G401.6 (cell line): Measurements from ENCODE around the gene SNAI3.
"Not testable (repeated sequence)": the region's sequence is repeated elsewhere in the genome, so short reads cannot be mapped to it uniquely, and the experiment has no call there.

Experiments
- FAIRE-seq: peaks from 2 replicates; lab custom pipeline; 2012; peaks lifted over from hg19 to GRCh38; lab: Jason Lieb, UNC

The SNAI3 gene

DNA sequence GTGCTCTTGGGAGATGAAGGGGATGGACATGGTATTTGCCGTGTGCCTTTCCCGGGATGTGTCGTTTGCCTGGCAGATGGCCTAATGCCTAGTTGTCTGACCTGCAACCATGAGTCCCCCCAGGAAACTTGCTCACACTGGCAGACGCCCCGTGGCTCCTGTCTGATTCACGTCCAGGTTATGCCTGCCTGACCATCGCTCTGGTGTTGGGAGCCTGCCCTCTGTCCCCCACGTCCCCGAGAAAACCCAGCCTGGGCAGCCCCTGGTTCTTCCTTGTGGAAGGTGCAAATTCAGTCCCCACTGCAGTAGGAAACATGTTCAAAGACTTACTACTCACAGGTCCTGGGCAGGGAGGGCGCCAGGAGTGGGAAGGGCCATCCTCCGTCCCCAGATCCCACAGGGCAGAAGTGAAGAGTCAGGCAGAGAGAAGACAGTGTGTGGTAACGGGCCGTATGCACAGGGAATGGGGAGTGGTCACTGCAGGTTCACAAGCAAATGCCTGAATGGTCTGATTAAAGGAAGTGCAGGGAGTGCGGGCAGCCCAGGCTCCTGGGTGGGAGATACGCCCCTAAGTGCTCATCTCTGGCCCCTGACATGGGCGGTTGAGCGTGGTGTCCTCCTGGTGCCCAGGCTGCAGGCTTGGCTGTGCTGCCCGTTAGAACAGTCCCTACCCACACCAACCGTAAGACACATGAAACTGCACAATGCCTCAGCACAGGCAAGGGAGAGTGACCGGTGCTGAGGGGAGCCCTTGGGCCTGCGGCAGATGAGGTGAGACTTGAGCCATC, 4.2 kb upstream of the SNAI3 start:
- FAIRE-seq, result no peak

DNA sequence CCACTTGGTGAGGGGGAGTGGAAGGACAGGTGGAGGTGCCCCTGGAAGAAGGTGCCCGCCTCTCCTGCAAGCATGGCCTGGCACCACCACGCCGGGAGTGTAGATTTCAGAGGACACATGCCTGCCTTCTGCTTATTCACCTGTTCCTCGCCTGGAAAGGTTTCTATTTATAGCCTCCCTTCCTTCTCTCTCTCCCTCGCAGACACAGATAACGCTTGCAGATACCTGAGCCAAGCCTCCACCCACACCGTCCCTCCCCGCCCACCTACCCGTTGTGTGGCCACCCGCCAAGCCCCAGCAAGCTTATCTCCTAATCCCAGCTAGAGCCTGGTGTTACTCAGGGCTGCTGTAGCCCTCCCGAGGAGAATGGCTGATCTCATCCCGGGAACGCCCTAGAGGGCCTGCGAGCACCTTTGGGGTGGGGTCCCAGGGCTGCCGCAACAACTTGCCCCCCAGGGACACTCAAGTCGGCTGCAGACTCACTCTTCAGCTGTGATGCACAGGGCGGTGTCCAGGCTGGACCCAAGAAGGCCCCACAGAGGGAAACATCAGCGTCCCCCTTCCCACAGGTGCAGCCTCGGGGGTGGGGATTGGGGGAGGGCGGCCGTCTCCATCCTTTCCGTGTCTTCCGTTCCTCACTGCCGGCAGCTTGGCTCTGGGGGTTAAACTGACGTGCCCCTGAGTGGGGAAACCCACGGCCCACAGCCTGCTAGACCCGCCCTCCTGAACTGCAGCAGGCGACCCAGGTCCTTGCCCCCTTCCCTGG, 1.9 kb upstream of the SNAI3 start:
- FAIRE-seq, result no peak

DNA sequence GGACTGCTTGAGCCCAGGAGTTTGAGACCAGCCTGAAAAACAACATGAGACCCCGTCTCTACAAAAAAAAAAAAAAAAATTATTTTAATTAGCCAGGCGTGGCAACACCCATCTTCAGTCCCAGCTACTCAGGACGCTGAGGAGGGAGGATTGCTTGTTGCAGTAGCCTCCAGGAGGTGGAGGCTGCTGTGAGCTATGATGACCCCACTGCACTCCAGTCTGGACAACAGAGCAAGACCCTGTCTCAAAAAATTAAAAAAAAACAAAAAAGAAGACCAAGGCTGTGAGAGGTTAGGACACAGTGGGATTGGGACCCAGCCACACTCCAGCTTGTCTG, 1.3 kb upstream of the SNAI3 start:
- no peak for FAIRE-seq

DNA sequence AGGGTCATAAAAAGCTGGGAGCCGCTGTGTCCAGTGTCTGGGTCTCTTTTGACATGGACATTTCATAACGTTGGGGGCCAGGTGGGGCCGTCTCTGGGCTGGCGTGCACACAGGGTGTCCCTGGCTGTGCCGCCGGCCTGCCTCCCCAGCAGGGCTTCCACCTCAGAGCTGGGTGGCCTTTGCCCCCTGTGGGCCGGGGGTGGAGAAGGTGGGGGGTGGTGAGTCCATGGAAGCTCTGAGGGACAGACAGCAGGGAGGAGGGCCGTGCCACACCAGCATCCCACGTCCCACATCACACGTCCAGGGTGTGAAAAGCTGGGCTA, 908 bp upstream of the SNAI3 start:
- no peak for FAIRE-seq

DNA sequence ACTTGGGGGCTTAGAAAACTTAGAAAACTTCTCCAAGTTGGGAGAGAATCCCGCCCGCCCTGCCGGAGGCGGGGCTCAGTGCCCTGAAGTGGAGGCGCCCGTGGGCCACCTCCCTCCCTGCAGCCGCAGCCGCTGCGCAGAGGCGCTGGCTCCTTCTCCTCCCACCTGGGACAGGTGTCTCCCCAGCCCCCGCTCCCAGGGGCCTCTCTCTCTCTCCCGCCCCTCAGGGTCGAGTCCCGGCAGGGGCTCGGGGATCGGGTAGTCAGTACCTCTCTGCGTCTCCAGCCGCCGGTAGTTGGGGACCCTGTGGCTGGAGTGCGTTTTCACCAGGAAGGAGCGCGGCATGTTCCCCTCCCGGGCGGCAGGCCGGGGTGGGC, 257 bp downstream of the SNAI3 start:
- FAIRE-seq, result no peak

DNA sequence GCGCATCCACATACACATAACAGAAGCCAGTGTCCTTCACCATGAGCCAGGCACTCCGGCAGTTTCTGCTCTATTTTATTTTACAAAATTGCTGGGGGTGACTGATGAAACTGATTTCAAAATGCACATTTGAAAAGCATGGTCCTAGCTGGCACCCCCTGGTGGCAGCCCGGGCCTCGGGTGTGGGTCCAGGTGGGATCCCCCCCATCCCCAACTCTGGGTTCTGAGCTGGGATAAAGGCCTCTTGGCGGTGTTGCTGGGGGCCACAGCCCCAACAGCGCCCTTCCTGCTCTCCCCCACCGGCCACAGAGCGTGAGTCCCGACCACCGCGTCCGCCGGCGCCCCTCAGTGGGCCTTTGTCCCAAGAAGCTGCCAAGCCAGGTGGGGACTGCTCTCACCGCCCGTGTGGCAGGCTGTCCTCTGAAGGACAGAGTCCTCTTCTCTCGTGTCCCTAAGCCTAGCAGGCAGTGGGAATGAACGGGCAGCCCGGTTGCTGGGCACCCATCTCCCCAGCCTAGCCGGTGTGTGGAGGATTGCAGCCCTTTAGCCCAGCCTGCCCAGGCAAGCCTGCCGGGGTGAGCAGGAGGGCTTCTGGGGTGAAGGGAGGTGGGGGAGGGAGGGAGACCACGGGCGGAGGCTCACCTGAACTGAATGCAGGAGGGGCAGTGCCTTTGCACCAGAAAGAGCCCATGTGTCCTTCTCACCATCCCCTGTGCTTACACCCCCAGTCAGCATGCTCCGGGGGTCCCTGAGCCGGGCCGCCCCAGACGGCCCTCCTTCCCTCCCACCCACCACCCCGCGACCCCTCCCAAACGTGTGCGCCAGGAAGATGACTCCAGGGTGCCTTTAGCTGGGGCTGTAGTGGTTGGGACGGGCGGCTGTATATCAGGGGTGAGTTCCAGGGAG, 898 bp downstream of the SNAI3 start:
- FAIRE-seq, result no peak

DNA sequence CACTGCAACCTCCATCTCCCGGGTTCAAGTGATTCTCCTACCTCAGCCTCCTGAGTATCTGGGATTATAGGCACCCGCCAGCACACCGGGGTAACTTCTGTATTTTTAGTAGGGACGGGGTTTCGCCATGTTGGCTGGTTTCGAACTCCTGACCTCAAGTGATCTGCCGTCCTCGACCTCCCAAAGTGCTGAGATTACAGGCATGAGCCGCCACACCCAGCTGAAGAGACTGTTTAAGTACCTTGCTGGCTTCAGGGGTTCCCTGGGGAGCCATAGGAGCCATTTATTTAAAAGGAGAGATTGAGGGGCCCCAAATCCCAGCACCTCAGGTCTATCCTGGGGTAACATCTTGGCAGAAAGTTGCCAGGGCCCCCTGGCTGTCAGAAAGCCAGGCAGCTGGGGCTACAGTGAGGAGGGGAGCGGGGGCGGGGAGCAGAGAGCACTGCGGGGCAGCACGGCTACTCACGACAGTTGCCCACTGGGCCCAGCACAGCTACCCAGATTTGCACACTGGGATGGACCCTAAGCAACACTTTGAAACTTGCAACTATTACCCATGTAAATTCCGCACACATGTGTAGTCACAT, 1.6 kb downstream of the SNAI3 start:
- FAIRE-seq, result no peak

DNA sequence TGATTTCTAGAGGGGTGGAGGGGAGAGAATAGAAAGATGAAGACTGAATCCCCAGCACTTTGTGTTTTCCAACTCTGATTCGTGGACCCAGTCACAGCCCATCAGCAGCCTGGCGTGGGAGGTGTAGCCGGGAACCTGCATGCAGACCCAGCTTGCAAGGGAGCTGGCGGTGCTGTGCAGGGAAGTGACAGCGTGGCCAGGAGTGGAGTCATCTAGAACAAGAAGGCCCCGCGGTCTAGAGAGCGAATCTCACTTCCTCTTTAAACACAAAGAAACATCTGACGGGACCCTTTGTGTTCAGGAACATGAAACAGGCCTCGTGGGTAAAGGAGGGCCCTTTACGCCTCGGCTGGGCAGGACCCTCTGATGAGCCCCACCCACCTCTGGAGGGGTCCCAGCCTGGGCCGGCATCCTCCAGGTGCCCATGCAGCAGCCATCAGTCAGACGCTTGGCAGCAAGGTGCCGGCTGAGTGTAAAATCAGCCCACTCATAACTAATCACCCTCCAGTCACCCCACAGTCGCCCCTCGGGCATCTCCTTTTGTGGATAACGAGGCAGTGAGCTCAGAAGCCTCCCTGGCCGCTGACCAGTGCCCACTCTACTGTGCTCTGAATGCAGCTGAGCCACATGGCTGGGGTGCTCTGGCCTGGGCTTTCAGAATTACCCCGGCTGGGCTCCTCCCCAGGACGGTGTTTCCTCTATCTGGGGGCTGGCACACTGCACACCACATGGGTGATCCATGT, 4.4 kb downstream of the SNAI3 start:
- FAIRE-seq, result no peak

DNA sequence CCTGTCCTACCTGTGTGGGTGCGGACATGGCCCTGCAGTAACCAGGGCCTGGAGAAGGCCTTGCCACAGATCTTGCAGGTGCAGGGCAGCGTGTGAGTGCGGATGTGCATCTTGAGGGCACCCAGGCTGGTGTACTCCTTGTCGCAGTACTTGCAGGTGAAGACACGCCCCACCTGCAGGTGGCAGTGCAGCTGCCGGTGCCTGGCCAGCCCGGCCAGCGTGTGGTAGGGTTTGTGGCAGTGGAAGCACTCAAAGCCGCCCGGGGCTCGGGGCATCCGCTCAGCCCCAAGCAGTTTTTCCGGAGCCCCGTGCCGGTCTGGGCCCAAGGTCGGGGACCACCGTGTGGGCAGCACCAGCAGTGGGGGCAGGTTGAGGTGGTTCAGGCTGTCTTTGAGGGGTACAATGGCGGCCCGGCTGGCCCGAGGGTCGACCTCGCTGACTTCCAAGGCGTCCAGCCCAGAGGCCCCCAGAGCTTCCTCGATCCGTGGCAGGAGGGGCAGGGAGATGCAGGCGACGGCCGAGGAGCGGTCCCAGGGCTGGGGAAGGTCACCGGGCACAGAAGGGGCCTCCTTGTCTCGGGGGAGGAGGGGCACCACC, 5.1 kb downstream of the SNAI3 start:
- FAIRE-seq, result no peak

DNA sequence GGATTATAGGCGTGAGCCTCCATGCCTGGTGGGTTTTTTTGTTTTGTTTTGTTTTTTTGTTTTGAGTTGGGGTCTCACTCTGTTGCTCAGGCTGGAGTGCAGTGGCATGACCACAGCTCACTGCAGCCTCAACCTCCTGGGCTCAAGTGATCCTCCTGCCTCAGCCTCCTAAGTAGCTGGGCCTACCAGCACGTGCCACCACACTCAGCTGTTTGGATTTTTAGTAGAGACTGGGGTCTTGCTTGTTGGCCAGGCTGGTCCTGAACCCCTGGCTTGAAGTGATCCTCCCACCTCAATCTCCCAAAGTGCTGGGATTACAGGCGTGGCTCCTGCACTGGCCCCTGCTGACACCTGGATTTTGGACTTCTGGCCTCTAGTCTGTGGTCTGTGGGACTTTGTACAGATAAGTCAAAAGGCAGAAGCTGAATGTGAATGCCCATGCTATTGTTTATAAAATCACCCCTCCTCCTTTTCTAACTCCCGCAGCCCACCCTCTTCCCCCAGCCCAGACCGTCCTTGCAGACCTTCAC, 5.7 kb downstream of the SNAI3 start:
- FAIRE-seq, result no peak

DNA sequence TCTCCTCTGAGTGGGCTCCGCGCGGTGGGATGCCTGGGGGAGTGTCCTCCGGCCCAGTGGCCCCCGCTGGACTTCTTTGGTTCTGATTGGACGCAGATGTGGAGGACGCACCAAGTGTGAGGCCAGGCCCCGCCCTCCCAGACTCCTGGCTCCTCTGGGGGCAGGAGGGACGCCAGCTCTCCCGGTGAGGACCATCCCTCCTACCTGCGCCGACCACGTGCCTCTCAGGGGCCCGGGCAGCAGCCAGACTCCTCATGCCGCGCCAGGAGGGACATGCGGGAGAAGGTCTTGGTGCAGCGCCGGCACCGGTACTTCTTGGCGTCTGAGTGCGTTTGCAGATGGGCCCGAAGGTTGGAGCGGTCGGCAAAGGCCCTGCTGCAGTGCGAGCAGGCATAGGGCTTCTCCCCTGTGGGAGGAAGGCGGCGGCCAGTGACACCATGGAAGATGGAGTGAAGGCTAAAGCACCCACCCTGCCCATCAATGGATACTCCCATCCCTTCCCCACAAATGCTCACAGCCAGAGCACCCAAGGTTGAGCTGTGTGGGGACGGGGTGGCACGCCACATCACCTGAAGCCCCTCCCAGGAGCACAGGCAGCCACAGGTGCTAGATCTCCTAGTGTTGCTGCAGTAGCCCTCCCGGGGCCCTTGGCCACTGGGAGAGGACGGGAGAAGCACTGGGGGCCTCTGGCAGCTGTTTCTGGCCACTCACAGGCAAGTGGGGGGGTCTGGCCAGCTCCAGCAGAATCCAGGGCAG, 7.9 kb downstream of the SNAI3 start:
- no peak for FAIRE-seq

DNA sequence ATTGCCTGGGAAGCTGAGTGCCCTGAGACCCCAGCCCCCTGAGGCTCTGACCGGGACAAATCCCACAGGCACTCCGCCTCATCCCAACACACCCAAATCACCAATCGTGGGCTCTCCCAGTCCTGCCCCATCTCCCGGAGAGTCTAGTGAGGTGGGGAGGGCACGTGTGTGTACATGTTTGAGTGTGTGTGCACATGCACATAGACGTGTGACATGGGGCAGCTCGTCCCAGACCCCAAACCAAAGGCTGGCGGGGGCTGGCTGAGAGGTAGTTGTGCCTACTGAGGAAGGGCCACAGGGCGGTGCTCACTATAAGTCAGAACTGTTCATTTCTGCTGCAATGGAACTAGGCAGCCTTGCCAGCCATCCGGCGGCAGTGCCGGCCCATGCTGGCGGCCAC, 8.6 kb downstream of the SNAI3 start:
- no peak for FAIRE-seq

DNA sequence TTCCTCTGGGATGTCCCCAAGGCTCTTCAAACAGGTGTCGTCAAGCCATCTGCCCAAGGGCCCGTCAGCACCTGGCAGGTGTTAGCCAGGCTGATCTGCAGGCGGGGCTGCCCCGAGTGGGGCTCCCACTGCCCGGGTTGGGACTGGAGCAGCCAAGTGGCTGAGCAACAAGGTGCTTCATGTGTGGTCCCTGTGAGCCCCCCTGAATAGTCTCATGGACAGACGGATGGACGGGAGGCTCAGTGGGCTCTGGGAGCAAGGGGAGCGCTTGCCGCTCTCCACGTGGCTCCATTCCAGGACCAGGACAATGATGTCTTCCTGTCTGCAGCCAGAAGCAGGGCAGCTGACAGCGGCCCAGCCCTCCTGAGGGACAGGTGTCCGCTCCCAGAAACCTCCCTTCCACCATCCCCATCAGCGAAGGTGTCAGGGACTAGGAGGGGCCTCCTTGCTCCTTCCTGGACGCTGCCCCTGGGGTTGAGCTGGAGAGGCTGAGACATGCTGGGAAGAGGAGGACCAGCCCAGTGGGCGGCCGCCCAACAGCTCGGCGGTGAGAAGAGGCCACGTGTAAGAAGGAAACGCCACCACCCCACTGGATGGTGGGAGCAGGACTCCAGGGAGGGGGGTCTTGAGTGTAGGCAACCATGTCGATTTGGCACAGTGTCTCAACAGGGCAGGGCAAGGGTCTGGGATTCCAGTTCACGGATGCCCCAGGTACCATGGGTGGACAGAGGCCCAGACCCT, 9.6 kb downstream of the SNAI3 start:
- no peak for FAIRE-seq

DNA sequence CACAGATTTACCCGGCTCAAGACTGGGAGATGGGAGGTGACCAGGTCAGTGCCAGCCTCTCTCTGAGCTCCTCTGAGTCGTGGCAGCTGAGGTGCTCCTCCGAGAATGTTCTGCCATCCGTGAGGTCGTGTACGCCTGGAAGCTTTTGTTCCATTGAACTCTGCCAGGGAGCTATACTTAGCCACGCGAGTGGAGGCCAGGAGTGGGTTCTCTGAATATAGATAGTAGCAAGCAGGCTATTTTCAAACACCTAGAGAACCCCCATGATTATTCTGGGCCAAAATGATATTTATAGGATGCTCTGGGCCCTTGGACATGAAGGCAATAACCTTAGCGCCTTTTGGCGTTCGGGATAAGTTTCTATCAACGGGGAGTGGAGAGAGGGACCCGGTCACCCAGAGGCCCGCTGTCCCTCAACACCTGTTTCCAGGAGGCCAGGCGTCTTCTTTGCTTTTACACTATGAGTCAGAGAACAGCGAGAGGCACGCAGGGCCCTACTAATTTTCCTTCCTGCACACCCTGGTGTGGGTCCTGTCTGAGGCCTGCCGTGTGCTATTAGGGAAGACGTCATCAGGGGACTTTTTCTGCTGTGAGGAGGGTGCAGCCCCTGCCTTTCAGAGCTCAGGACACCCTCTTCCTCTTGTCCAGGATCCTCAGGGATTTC, 12.5 kb downstream of the SNAI3 start:
- no peak for FAIRE-seq

DNA sequence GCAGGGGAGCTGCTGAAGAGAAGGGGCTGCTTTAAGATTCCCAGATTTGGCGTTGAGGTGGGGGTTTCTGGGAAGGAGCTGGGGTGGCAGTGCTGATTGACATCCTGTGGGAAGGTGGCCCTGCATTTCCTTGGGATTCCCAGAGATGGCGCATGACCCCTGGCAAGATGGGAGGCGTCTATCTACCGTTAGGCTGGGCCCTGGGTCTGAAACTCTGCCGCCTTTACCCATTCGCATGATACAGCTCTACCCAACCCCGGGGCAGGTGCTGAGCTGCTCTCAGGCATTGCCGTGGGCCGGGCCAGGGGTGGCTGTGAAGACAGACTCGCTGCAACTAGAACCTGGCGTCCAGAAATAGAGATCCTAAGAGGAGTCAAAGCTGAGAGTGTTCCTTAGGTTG, 13.5 kb downstream of the SNAI3 start:
- no peak for FAIRE-seq

DNA sequence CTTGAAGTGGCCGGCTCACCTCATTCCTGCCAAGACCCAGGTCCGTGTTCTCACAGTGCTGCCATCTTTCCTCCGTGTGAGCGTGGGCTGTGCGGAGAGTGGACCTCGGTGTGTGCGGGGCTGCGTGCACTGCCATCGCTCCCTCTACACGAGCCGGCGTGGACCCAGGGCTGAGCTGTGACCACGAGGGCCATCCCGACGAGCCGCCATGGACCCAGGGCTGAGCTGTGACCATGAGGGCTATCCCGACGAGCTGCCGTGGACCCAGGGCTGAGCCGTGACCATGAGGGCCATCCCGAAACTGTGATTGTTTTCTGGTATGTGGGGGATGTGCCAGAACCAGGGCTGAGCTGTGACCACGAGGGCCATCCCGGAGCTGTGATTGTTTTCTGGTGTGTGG, 14.5 kb downstream of the SNAI3 start:
- no peak for FAIRE-seq

DNA sequence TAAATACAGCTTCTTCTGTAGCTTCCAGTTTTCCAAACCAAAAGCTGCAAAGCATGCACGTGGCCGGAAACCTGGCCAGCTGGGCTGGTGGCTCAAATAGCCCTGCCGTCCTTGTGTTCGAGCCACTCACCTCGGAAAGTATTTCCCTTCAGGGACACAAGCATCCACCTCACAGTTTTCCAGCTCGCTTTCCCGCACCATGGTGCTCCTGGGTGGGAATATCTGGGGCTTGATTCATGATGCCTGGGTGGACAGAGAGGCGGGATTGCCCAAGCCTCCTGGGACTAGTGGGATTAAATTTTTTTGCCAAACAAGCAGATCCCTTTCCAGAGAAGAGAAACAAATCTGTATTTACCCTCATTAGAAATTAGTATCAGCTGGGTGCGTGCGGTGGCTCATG, 16.3 kb downstream of the SNAI3 start:
- FAIRE-seq, result no peak

DNA sequence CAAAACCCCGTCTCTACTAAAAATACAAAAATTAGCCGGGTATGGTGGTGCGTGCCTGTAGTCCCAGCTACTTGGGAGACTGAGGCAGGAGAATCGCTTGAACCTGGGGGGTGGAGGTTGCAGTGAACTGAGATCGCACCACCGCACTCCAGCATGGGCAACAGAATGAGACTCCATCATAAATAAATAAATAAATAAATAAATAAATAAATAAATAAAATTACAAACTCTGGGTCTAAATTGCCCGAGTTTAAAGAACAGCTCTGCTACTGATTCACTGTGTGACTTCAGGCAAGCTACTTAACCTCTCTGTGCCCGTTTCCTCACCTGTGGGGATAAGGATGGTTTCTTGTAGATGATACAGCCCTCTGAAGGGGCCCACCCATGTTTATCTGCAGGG, 16.8 kb downstream of the SNAI3 start:
- FAIRE-seq, result not testable (repeated sequence)

DNA sequence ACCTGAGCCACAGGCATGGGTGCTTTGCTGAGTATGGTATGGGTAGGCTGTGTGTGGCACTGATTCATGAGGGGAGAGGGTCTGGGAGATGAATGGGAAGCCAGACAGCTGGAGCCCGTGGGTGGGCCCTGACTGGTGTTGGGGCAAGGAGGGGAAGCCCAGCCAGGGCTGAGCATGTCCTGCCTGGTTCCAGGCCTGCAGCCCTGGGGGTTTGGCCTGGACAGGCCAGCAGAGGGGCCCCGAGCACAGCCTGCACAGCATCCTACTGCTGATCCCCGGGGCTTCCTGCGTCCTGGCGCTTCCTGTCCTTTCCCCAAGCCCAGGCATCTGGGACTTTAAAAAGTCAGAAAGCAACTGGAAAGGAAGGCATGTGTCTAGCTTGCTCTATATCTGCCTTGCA, 18.8 kb downstream of the SNAI3 start:
- no peak for FAIRE-seq
